Psoas muscle (tissue), 8 donors: ENCODE data around the gene ZBTB16. TPM values are rescaled to one million over a fixed set of nuclear protein-coding genes. Genes with fewer than 3 reads are reported as not detected.

Experiments used
- ATAC-seq, 4 donors: fragments of 200-7000 bp; cut with Tn5 transposase; one replicate each; pipeline ENCODE4 v1.9.1; 2020; ENCODE audit warnings: moderate library complexity in 3 of 4, mild to moderate bottlenecking in 2 of 4
- DNase-seq, 2 donors: peaks; one replicate each; pipeline ENCODE4 v3.0.0-alpha.2; 2020
- H3K27ac ChIP-seq: fragments of 200-600 bp; one replicate; pipeline ENCODE4 v1.8.0; 2022
- H3K27me3 ChIP-seq, 3 donors: fragments of 200-600 bp in 1 of 3; one replicate each; pipeline versions ENCODE4 v1.6.1 to v1.8.0; 2013 to 2022; ENCODE audit warnings: low read length in 2 of 3, mild to moderate bottlenecking in 2 of 3, moderate library complexity in 1 of 3; ENCODE audit not compliant: insufficient read depth in 3 of 3
- H3K36me3 ChIP-seq, 2 donors: fragments of 200-600 bp in 1 of 2; one replicate each; pipeline versions ENCODE4 v1.6.1 to v1.8.0; 2013 to 2022; ENCODE audit warnings: low read depth in 1 of 2, mild to moderate bottlenecking in 1 of 2, moderate library complexity in 1 of 2; ENCODE audit not compliant: insufficient read depth in 1 of 2
- H3K4me1 ChIP-seq: fragments of 200-600 bp; one replicate; pipeline ENCODE4 v1.8.0; 2022
- H3K4me3 ChIP-seq: fragments of 200-600 bp; one replicate; pipeline ENCODE4 v1.8.0; 2022; ENCODE audit warnings: mild to moderate bottlenecking
- H3K9me3 ChIP-seq: fragments of 200-600 bp; one replicate; pipeline ENCODE4 v1.8.0; 2022
- WGBS, 3 donors: extraction: QIAGEN DNeasy Blood & Tissue Kit; methylation state at CpG; one replicate each; pipeline versions ENCODE4 v1.1.6 to v1.1.7; 2013; 5-methylcytosine and 5-hydroxymethylcytosine counted together
- intact Hi-C, 2 donors: fragments of 100-400 bp; cut with DNase I; formaldehyde crosslinking; loops; one replicate each; pipeline versions ENCODE4 v1.11.0 to v1.14.2; 2022
- polyA plus RNA-seq, 3 donors: library from polyadenylated mRNA; stranded (reverse); fragments of 200-250 nt; gene quantifications; one replicate each; pipeline ENCODE4 v1.2.3, GENCODE V29; 2013
- total RNA-seq, 4 donors: library from RNA; stranded (reverse); fragmentation: NEBNext Ultra II Directional in 2 of 4; extraction: Animal tissue kit (Norgen Biotek cat#: 25700) in 2 of 4; gene quantifications; one replicate each; pipeline versions ENCODE4 v1.2.1 to v1.2.4, GENCODE V29; 2021 to 2023
- TF ChIP-seq, protein P1 (sequence below): fragments of 200-600 bp; IDR thresholded peaks from one replicate; pipeline ENCODE4 v1.8.0; 2022; ENCODE audit warnings: antibody characterized with exemption
- donor health status: healthy with polysubstance abuse.
- donor health status: DM: no; HTN: no; CAD: no; lungs with moderate emphysema.
- donor health status: Bipolar disorder and iron deficiency.
- donor health status: healthy.
- donor health status: DM: yes; HTN: yes; CAD: no.
- donor health status: DM: no; HTN: no; CAD: no.
- donor health status: DM: no; HTN: no; CAD: no.
- donor health status: DM: yes; HTN: yes; CAD: no.

ZBTB16 gene
- total and polyA plus RNA-seq, 7 donors: 11.7 to 299 (median 89.8) TPM

DNA sequence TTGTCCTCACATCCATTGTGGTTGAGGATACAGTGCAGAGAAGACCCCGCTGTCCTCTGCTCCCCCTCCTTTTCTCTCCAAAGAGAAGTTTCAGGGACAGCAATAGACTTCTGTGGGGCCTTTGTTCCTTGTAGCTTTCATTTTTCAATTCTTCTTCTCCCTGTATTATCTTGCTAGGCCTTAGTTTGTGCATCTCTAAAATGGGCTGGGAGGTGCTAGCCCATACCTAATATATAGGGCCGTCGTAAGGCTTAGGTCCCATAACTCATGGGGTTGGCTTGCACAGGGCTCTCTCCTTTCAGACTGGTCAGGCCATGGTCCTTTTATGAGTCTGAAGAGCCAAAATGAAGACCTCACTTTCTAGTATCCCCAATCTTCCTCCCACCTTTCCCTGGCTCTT lies 33.0 kb downstream of the ZBTB16 start:
- no peak for DNase-seq
- WGBS, 3 donors: 83 to 97% (median 88%) methylated on average over 3 of the region's 3 CpGs
- no peaks in the 10 kb centered on the region for H3K27me3 ChIP-seq
- peaks cover 2 to 4% of the 10 kb centered on the region in 2 donors for H3K36me3 ChIP-seq
- TF ChIP-seq, protein P1, sequence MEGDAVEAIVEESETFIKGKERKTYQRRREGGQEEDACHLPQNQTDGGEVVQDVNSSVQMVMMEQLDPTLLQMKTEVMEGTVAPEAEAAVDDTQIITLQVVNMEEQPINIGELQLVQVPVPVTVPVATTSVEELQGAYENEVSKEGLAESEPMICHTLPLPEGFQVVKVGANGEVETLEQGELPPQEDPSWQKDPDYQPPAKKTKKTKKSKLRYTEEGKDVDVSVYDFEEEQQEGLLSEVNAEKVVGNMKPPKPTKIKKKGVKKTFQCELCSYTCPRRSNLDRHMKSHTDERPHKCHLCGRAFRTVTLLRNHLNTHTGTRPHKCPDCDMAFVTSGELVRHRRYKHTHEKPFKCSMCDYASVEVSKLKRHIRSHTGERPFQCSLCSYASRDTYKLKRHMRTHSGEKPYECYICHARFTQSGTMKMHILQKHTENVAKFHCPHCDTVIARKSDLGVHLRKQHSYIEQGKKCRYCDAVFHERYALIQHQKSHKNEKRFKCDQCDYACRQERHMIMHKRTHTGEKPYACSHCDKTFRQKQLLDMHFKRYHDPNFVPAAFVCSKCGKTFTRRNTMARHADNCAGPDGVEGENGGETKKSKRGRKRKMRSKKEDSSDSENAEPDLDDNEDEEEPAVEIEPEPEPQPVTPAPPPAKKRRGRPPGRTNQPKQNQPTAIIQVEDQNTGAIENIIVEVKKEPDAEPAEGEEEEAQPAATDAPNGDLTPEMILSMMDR: no peak
- ATAC-seq: no peak
- H3K4me3 ChIP-seq: peak overlapping the region; percentile 33
- peaks cover 96% of the 10 kb centered on the region for H3K4me1 ChIP-seq
- intact Hi-C loops: no loop called here
- H3K9me3 ChIP-seq: no peaks in the 10 kb centered on the region
- peak overlapping the region; percentile 99 for H3K27ac ChIP-seq

DNA sequence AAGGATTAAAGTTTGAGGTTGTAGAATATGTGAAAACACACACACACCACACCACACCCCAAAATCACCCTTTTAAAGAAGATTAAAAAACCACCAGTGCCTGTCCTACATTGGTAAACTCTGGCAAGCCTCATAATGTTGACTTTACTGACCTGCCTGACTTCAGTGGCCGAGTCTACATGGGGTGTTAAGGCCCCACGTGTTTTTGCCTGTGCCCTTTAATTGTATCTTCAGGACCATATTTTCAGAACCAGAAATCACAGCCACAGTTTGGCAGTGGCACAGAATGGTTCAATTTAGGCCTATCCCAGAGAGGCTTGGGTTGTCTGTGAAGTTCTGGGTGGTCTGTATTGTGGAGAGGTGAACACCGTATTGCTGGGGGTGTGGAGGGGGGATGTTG lies 33.4 kb downstream of the ZBTB16 start:
- intact Hi-C loops: no loop called here
- Histone ChIP-seq H3K27ac (peak overlapping the region; percentile 99), H3K36me3 (peaks cover 0 to 4% of the 10 kb centered on the region in 2 donors), H3K27me3 (no peaks in the 10 kb centered on the region), H3K4me1 (peaks cover 96% of the 10 kb centered on the region), H3K4me3 (no peak overlapping the region), H3K9me3 (no peaks in the 10 kb centered on the region)
- TF ChIP-seq, protein P1: no peak
- DNase-seq: no peak
- 28 to 47% (median 38%) methylated on average over 3 of the region's 3 CpGs for WGBS, 3 donors
- no peak for ATAC-seq

DNA sequence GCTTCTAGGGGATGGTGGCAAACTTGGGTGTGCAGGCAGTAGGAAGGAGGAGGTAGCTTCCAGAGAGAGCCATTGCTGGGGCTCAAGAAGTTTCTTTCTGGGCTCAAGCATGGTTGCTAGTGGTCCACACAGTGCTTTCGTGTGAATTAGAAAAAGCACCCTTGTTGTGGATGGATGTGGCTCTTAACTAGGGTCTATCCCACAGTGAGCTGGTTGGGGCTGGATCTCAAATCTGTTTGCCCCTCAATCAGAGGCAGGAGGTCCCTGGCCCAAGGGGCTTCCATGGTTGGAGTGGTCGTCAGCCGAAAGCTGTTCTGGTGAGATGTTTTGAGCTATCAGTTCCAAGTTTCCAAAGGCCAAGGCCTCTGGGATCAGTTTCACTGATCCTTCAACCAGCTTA lies 35.0 kb downstream of the ZBTB16 start:
- DNase-seq: no peak
- intact Hi-C loops: no loop called here
- no peak overlapping the region for H3K4me3 ChIP-seq
- no peaks in the 10 kb centered on the region for H3K27me3 ChIP-seq
- H3K27ac ChIP-seq: peak overlapping the region; percentile 99
- peaks cover 96% of the 10 kb centered on the region for H3K4me1 ChIP-seq
- whole genome bisulfite sequencing, 3 donors: 69 to 82% (median 69%) methylated on average over 3 of the region's 3 CpGs
- H3K36me3 ChIP-seq: peaks cover 0 to 4% of the 10 kb centered on the region in 2 donors
- ATAC-seq: no peak
- TF ChIP-seq, protein P1: no peak
- H3K9me3 ChIP-seq: no peaks in the 10 kb centered on the region

DNA sequence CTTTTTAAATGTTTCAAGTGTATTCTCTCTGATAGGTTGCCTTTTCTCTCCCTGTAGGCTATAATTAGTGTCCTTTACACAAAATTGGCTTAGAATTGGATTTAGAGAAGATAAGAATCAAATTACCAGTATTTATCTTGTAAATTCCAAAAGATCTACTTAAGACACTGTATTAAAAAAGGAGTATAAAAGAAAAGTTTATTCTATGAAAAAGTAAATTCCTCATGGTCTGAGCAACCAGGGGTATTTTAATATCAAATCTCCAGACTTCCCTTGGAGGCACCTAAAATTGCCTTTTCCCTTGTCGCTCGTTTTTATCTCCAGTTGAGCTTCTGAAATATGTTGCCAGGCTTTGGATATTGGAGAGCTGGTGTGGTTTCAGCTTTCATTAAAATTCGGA lies 36.4 kb downstream of the ZBTB16 start:
- TF ChIP-seq, protein P1: no peak
- no peak for DNase-seq
- H3K9me3 ChIP-seq: no peaks in the 10 kb centered on the region
- WGBS, 3 donors: 12 to 33% (median 19%) methylated on average over 3 of the region's 3 CpGs
- intact Hi-C loops: no loop called here
- H3K4me1 ChIP-seq: peaks cover 96% of the 10 kb centered on the region
- ATAC-seq: no peak
- H3K27ac ChIP-seq: peak overlapping the region; percentile 99
- no peak overlapping the region for H3K4me3 ChIP-seq
- no peaks in the 10 kb centered on the region for H3K27me3 ChIP-seq
- H3K36me3 ChIP-seq: peaks cover 0 to 4% of the 10 kb centered on the region in 2 donors

DNA sequence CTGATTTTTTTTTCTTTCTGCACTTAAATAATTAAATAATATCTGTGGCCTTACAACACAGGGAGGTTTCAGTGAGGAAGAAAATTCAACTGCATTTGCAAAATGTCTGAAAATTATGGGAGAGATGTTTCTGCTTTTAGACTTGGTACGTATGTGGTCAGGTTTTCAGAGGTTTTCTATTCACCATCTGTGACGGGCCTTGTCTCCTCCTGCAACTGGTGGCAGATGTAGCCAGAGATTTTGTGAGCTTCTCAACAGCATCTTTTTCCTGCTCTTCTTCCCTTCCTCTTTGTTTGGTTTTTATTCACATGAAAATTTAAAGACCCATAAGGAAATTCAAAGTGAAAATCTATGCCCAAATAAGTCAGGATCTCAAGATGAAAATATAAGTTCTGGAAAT lies 38.3 kb downstream of the ZBTB16 start:
- no peaks in the 10 kb centered on the region for H3K27me3 ChIP-seq
- ATAC-seq: no peak
- TF ChIP-seq, protein P1: no peak
- H3K36me3 ChIP-seq: peaks cover 0 to 4% of the 10 kb centered on the region in 2 donors
- peak overlapping the region; percentile 45 for H3K4me3 ChIP-seq
- peak overlapping the region; percentile 99 for H3K27ac ChIP-seq
- H3K4me1 ChIP-seq: peaks cover 96% of the 10 kb centered on the region
- H3K9me3 ChIP-seq: no peaks in the 10 kb centered on the region
- DNase-seq: no peak
- intact Hi-C loops: loop anchor here in 1 of 2 donors (2.0 kb wide), 1 partner anchor 37 kb away; no protein-coding TSS in a partner anchor
- 21 to 65% (median 29%) methylated on average over 2 of the region's 2 CpGs for WGBS, 3 donors
